ENCODE measurements around the gene LRP5.
"Not testable (repeated sequence)": the region's sequence is repeated elsewhere in the genome, so short reads cannot be mapped to it uniquely, and the experiment has no call there.

LRP5 gene

DNA sequence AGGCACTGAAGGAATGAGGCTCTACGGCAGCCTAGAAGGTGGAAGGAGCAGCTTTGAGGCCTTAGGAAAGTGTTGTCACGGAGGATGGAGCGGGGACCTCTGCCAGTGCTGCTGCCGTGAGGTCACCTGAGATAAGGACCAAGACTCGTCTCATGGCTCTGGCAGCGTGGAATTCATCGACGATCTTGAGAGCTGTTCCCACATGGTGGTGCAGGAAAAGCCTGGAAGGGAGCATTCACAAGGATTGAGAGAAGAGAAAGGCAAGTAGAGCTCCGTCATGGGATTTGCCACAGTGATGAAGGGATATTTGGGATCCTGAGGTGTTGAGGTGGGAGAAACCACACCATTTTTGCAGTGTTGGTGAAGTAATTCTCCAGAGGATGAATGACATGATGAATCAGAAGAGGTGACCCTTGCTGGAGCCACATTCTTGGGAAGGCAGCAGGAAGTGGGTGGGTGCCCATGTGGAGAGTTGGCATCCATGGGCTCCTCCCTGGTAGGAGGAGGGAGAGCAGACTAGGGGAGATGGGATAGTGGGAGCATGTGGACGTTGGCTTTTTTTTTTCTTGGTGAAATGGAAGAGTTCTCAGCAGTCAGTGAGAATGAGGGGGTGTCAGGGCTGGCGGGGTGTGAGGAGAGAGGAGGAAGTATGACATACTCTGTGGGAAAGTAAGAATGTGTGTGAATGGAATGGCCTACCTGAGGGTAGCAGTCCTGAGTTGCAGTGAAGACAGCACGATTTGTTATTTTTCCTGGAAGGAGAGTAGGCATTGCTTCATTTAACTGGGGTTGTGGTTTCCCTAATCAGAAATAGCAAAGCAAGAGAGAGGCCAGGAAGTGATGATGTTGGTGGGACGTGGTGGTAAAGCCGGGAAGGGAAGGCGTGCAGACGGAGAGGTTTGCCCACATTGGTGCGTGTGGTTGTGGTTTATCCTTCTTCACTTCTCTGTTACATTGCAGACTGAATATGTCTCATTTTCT, 159.3 kb downstream of the LRP5 start:
- Histone ChIP-seq H4K20me1 (ENCODE audit: low read depth, low read length) (peaks cover 52% of the 10 kb centered on the region), H3K9me2 (replicated peaks; ENCODE audit: insufficient read depth, low read length) (no peaks in the 10 kb centered on the region), H3K79me2 (ENCODE audit: insufficient read depth, low read length) (peaks cover 86% of the 10 kb centered on the region), H3K27ac (ENCODE audit: low read depth, low read length) (no peak overlapping the region), H3K9me3 (ENCODE audit: insufficient read depth, low read length) (peaks cover 6% of the 10 kb centered on the region; the same call in 1 of the 2 replicates), H3K27me3 (ENCODE audit: low read length) (no peaks in the 10 kb centered on the region), H3K4me2 (ENCODE audit: low read depth, low read length, poor library complexity, severe bottlenecking) (no peak overlapping the region), H2AFZ (ENCODE audit: low read depth, low read length, severe bottlenecking) (no peak overlapping the region), H3F3A (ENCODE audit: insufficient read depth) (no peaks in the 10 kb centered on the region), H3K9ac (ENCODE audit: low read length) (no peak overlapping the region), H3K36me3 (ENCODE audit: low read length) (peaks cover 13% of the 10 kb centered on the region), H3K4me3 (ENCODE audit: insufficient read depth, low read length, poor library complexity, severe bottlenecking) (no peak overlapping the region)
- TF ChIP-seq EZH2phosphoT487 (conservative IDR thresholded peaks at IDR 0.05; ENCODE audit: low read length), result no peak
- TF ChIP-seq, protein P1, sequence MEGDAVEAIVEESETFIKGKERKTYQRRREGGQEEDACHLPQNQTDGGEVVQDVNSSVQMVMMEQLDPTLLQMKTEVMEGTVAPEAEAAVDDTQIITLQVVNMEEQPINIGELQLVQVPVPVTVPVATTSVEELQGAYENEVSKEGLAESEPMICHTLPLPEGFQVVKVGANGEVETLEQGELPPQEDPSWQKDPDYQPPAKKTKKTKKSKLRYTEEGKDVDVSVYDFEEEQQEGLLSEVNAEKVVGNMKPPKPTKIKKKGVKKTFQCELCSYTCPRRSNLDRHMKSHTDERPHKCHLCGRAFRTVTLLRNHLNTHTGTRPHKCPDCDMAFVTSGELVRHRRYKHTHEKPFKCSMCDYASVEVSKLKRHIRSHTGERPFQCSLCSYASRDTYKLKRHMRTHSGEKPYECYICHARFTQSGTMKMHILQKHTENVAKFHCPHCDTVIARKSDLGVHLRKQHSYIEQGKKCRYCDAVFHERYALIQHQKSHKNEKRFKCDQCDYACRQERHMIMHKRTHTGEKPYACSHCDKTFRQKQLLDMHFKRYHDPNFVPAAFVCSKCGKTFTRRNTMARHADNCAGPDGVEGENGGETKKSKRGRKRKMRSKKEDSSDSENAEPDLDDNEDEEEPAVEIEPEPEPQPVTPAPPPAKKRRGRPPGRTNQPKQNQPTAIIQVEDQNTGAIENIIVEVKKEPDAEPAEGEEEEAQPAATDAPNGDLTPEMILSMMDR (IDR thresholded peaks at IDR 0.05; ENCODE audit: insufficient read depth, low read length, poor library complexity, severe bottlenecking), result no peak

DNA sequence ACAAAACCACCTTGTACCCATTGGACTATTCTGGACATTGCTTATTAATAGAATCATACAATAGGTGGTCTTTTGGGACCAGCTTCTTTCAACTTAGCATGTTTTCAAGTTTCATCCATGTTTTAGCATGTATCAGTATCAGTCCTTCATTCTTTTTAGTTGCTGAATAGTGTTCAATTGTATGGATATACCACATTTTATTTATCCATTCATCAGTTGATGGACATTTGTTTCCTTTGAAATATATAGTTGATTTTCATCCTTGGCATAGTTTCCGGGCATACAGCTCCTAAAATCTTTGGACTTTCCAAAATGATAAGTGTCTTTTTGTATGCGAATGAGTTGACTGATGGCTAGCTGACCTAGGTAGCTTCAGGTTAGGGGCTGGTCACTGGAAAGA, 160.4 kb downstream of the LRP5 start:
- H3K27me3 ChIP-seq (ENCODE audit: low read length), result no peaks in the 10 kb centered on the region
- peaks cover 85% of the 10 kb centered on the region for H3K79me2 ChIP-seq (ENCODE audit: insufficient read depth, low read length)
- H3K9me2 ChIP-seq (replicated peaks; ENCODE audit: insufficient read depth, low read length), result no peaks in the 10 kb centered on the region
- no peak overlapping the region for H3K4me3 ChIP-seq (ENCODE audit: insufficient read depth, low read length, poor library complexity, severe bottlenecking)
- H3F3A ChIP-seq (ENCODE audit: insufficient read depth), result no peaks in the 10 kb centered on the region
- TF ChIP-seq, protein P1 (IDR thresholded peaks at IDR 0.05; ENCODE audit: insufficient read depth, low read length, poor library complexity, severe bottlenecking), result no peak
- TF ChIP-seq EZH2phosphoT487 (conservative IDR thresholded peaks at IDR 0.05; ENCODE audit: low read length), result no peak
- H3K9ac ChIP-seq (ENCODE audit: low read length), result no peak overlapping the region
- H3K9me3 ChIP-seq (ENCODE audit: insufficient read depth, low read length), result peaks cover 6% of the 10 kb centered on the region; the same call in 1 of the 2 replicates
- H3K27ac ChIP-seq (ENCODE audit: low read depth, low read length), result no peak overlapping the region
- H4K20me1 ChIP-seq (ENCODE audit: low read depth, low read length), result peaks cover 59% of the 10 kb centered on the region
- no peak overlapping the region for H3K4me2 ChIP-seq (ENCODE audit: low read depth, low read length, poor library complexity, severe bottlenecking)
- peaks cover 16% of the 10 kb centered on the region for H3K36me3 ChIP-seq (ENCODE audit: low read length)
- no peak overlapping the region for H2AFZ ChIP-seq (ENCODE audit: low read depth, low read length, severe bottlenecking)

DNA sequence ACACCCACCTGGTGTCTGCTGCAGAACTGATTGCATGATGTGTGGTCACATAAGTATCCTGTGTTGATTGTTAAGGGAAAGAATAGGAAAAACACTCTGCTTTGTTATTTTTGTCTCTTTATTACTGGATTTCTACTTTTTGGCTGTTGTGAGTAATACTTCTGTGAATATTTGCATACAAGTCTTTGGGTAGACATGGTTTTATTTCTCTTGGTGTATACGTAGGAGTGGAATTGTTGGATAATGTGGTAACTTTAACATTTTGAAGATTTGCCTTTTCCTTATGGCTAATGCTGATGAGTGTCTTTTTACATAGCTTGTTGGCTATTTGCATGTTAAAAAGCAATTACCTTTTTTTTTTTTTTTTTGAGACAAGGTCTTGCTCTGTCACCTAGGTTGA, 161.3 kb downstream of the LRP5 start:
- Histone ChIP-seq H3K79me2 (ENCODE audit: insufficient read depth, low read length) (peaks cover 85% of the 10 kb centered on the region), H3K27me3 (ENCODE audit: low read length) (no peaks in the 10 kb centered on the region), H3K4me3 (ENCODE audit: insufficient read depth, low read length, poor library complexity, severe bottlenecking) (no peak overlapping the region), H3K9me2 (replicated peaks; ENCODE audit: insufficient read depth, low read length) (no peaks in the 10 kb centered on the region), H3F3A (ENCODE audit: insufficient read depth) (no peaks in the 10 kb centered on the region), H3K36me3 (ENCODE audit: low read length) (peaks cover 16% of the 10 kb centered on the region), H2AFZ (ENCODE audit: low read depth, low read length, severe bottlenecking) (no peak overlapping the region), H3K4me2 (ENCODE audit: low read depth, low read length, poor library complexity, severe bottlenecking) (no peak overlapping the region), H4K20me1 (ENCODE audit: low read depth, low read length) (peaks cover 52% of the 10 kb centered on the region), H3K9ac (ENCODE audit: low read length) (no peak overlapping the region), H3K9me3 (ENCODE audit: insufficient read depth, low read length) (peaks cover 6% of the 10 kb centered on the region; the same call in 1 of the 2 replicates), H3K27ac (ENCODE audit: low read depth, low read length) (no peak overlapping the region)
- TF ChIP-seq, protein P1 (IDR thresholded peaks at IDR 0.05; ENCODE audit: insufficient read depth, low read length, poor library complexity, severe bottlenecking), result no peak
- no peak for TF ChIP-seq EZH2phosphoT487 (conservative IDR thresholded peaks at IDR 0.05; ENCODE audit: low read length)

DNA sequence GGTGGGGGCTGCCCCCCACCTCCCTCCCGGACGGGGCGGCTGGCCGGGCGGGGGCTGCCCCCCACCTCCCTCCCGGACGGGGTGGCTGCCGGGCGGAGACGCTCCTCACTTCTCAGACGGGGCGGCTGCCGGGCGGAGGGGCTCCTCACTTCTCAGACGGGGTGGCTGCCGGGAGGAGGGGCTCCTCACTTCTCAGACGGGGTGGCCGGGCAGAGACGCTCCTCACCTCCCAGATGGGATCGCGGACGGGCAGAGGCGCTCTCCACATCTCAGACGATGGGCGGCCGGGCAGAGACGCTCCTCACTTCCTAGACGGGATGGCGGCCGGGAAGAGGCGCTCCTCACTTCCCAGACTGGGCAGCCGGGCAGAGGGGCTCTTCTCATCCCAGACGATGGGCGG, 163.2 kb downstream of the LRP5 start:
- H4K20me1 ChIP-seq (ENCODE audit: low read depth, low read length), result peaks cover 44% of the 10 kb centered on the region
- peaks cover 85% of the 10 kb centered on the region for H3K79me2 ChIP-seq (ENCODE audit: insufficient read depth, low read length)
- not testable (repeated sequence) for H3K9me2 ChIP-seq (replicated peaks; ENCODE audit: insufficient read depth, low read length); H3K27ac ChIP-seq (ENCODE audit: low read depth, low read length); H3K9me3 ChIP-seq (ENCODE audit: insufficient read depth, low read length); H3K9ac ChIP-seq (ENCODE audit: low read length); H3K4me2 ChIP-seq (ENCODE audit: low read depth, low read length, poor library complexity, severe bottlenecking); H3K27me3 ChIP-seq (ENCODE audit: low read length); H2AFZ ChIP-seq (ENCODE audit: low read depth, low read length, severe bottlenecking); H3F3A ChIP-seq (ENCODE audit: insufficient read depth); H3K4me3 ChIP-seq (ENCODE audit: insufficient read depth, low read length, poor library complexity, severe bottlenecking)
- H3K36me3 ChIP-seq (ENCODE audit: low read length), result peaks cover 16% of the 10 kb centered on the region
